Measurements from ENCODE around the gene RAB14. TPM values are rescaled to one million over a fixed set of nuclear protein-coding genes. Genes with fewer than 3 reads are reported as not detected.

Gene RAB14
- total and polyA plus RNA-seq, 2 donors (not counting 1 experiment from before 2014, with no cell fraction given), result 29.1 to 46.6 TPM

- Histone ChIP-seq H3K27ac (ENCODE audit: insufficient read depth, low read length) (no peak overlapping the region), H2AFZ (ENCODE audit: low read length) (no peak overlapping the region), H3K79me2 (ENCODE audit: control insufficient read depth, insufficient read depth, low read length) (no peaks in the 10 kb centered on the region), H3K4me3 (replicated peaks in 1 of 4; ENCODE audit: control extremely low read depth in 1 of 4, insufficient read depth in 1 of 4, low read depth in 3 of 4, low read length in 4 of 4) (no peak overlapping the region), H3K9ac (ENCODE audit: insufficient read depth, low read length) (no peak overlapping the region), H3K27me3 (ENCODE audit: control insufficient read depth, insufficient read depth, low read length) (no peaks in the 10 kb centered on the region), H3K36me3 (ENCODE audit: control insufficient read depth, insufficient read depth, low read length) (peaks cover 4% of the 10 kb centered on the region), H3K4me1 (ENCODE audit: control insufficient read depth, extremely low read depth, insufficient read depth, low read length) (no peaks in the 10 kb centered on the region), H3K9me3 (ENCODE audit: control insufficient read depth, insufficient read depth, low read depth, low read length) (no peaks in the 10 kb centered on the region), H3K4me2 (ENCODE audit: extremely low read depth, insufficient read depth, low read length) (no peak overlapping the region), H4K20me1 (ENCODE audit: control insufficient read depth, extremely low read depth, insufficient read depth, low read length) (no peaks in the 10 kb centered on the region)
- peak in 1 of 2 donors; percentile 20 for DNase-seq (ENCODE audit: low read depth in 2 of 2)
- TF ChIP-seq CTCF (conservative IDR thresholded peaks at IDR 0.05 in 1 of 2, IDR thresholded peaks at IDR 0.05 in 1 of 2; ENCODE audit: low read depth in 1 of 2, low read length in 2 of 2) (peak; percentile 42 to 58), EZH2 (IDR thresholded peaks at IDR 0.05; ENCODE audit: low read length, missing control alignments) (no peak)
These were observed 32.5 kb downstream of the RAB14 start for GRCh38 chr9:121169094-121169601.

GRCh38 chr9:121168052-121168451 lies 33.6 kb downstream of the RAB14 start:
- Histone ChIP-seq H3K36me3 (ENCODE audit: control insufficient read depth, insufficient read depth, low read length) (peaks cover 3% of the 10 kb centered on the region), H3K4me3 (replicated peaks in 1 of 4; ENCODE audit: control extremely low read depth in 1 of 4, insufficient read depth in 1 of 4, low read depth in 3 of 4, low read length in 4 of 4) (no peak overlapping the region), H3K27ac (ENCODE audit: insufficient read depth, low read length) (no peak overlapping the region), H3K9me3 (ENCODE audit: control insufficient read depth, insufficient read depth, low read depth, low read length) (no peaks in the 10 kb centered on the region), H3K4me1 (ENCODE audit: control insufficient read depth, extremely low read depth, insufficient read depth, low read length) (no peaks in the 10 kb centered on the region), H3K79me2 (ENCODE audit: control insufficient read depth, insufficient read depth, low read length) (no peaks in the 10 kb centered on the region), H3K4me2 (ENCODE audit: extremely low read depth, insufficient read depth, low read length) (no peak overlapping the region), H3K9ac (ENCODE audit: insufficient read depth, low read length) (no peak overlapping the region), H4K20me1 (ENCODE audit: control insufficient read depth, extremely low read depth, insufficient read depth, low read length) (no peaks in the 10 kb centered on the region), H3K27me3 (ENCODE audit: control insufficient read depth, insufficient read depth, low read length) (no peaks in the 10 kb centered on the region), H2AFZ (ENCODE audit: low read length) (no peak overlapping the region)
- DNase-seq (ENCODE audit: low read depth in 2 of 2), result no peak
- TF ChIP-seq CTCF (conservative IDR thresholded peaks at IDR 0.05 in 1 of 2, IDR thresholded peaks at IDR 0.05 in 1 of 2; ENCODE audit: low read depth in 1 of 2, low read length in 2 of 2) (no peak), EZH2 (IDR thresholded peaks at IDR 0.05; ENCODE audit: low read length, missing control alignments) (no peak)

- H3K79me2 ChIP-seq (ENCODE audit: control insufficient read depth, insufficient read depth, low read length), result no peaks in the 10 kb centered on the region
- no peak overlapping the region for H2AFZ ChIP-seq (ENCODE audit: low read length)
- no peaks in the 10 kb centered on the region for H3K4me1 ChIP-seq (ENCODE audit: control insufficient read depth, extremely low read depth, insufficient read depth, low read length)
- no peaks in the 10 kb centered on the region for H3K9me3 ChIP-seq (ENCODE audit: control insufficient read depth, insufficient read depth, low read depth, low read length)
- no peak overlapping the region for H3K27ac ChIP-seq (ENCODE audit: insufficient read depth, low read length)
- TF ChIP-seq EZH2 (IDR thresholded peaks at IDR 0.05; ENCODE audit: low read length, missing control alignments), result no peak
- TF ChIP-seq CTCF (conservative IDR thresholded peaks at IDR 0.05 in 1 of 2, IDR thresholded peaks at IDR 0.05 in 1 of 2; ENCODE audit: low read depth in 1 of 2, low read length in 2 of 2), result no peak
- no peak for DNase-seq (ENCODE audit: low read depth in 2 of 2)
- no peaks in the 10 kb centered on the region for H4K20me1 ChIP-seq (ENCODE audit: control insufficient read depth, extremely low read depth, insufficient read depth, low read length)
- H3K9ac ChIP-seq (ENCODE audit: insufficient read depth, low read length), result no peak overlapping the region
- H3K36me3 ChIP-seq (ENCODE audit: control insufficient read depth, insufficient read depth, low read length), result no peaks in the 10 kb centered on the region
- H3K4me3 ChIP-seq (replicated peaks in 1 of 4; ENCODE audit: control extremely low read depth in 1 of 4, insufficient read depth in 1 of 4, low read depth in 3 of 4, low read length in 4 of 4), result no peak overlapping the region
- H3K4me2 ChIP-seq (ENCODE audit: extremely low read depth, insufficient read depth, low read length), result no peak overlapping the region
- H3K27me3 ChIP-seq (ENCODE audit: control insufficient read depth, insufficient read depth, low read length), result no peaks in the 10 kb centered on the region
These were observed 41.6 kb downstream of the RAB14 start for GRCh38 chr9:121160025-121160424.
